Body of pancreas (tissue), 4 donors: ENCODE results near the gene RASSF5. TPM values are rescaled to one million over a fixed set of nuclear protein-coding genes. Genes with fewer than 3 reads are reported as not detected.

Experiments
- ATAC-seq: fragments of 150-250 bp; one replicate; pipeline ENCODE4 v1.9.1; 2016
- DNase-seq, 4 donors: peaks; one replicate each; pipeline ENCODE4 v3.0.0-alpha.2; 2019
- H3K27ac ChIP-seq, 4 donors: fragments of 200-600 bp; sonication (generic); 1 replicate in 3 of 4; 2 replicates in 1 of 4; pipeline versions ENCODE4 v1.5.1 to v1.6.1; 2016 to 2019; ENCODE audit warnings: mild to moderate bottlenecking in 1 of 4, mixed read lengths in 1 of 4, moderate library complexity in 1 of 4
- H3K27me3 ChIP-seq, 2 donors: fragments of 200-600 bp; sonication (generic); one replicate each; pipeline ENCODE4 v1.6.0; 2016; ENCODE audit warnings: mild to moderate bottlenecking in 1 of 2
- H3K36me3 ChIP-seq, 2 donors: fragments of 200-600 bp; sonication (generic); replicated peaks in 1 of 2; 2 replicates each; pipeline ENCODE4 v1.5.1; 2016; ENCODE audit warnings: low read depth in 2 of 2; ENCODE audit not compliant: insufficient read depth in 1 of 2
- H3K4me1 ChIP-seq: fragments of 200-600 bp; sonication (generic); one replicate; pipeline ENCODE4 v1.6.0; 2016
- H3K4me3 ChIP-seq, 2 donors: fragments of 200-600 bp; sonication (generic); 1 replicate in 1 of 2; 2 replicates in 1 of 2; pipeline ENCODE4 v1.5.1; 2016 to 2019
- H3K9me3 ChIP-seq, 3 donors: fragments of 200-600 bp; sonication (generic); 1 replicate in 2 of 3; 2 replicates in 1 of 3; pipeline ENCODE4 v1.5.1; 2016
- POLR2A ChIP-seq, 3 donors: fragments of 450-650 bp; IDR thresholded peaks; one replicate each; pipeline ENCODE4 v1.6.1; 2016; ENCODE audit warnings: antibody characterized with exemption in 3 of 3, mild to moderate bottlenecking in 2 of 3
- WGBS, 2 donors: methylation state at CpG; one replicate each; pipeline ENCODE4 v1.1.5; 2017; 5-methylcytosine and 5-hydroxymethylcytosine counted together
- intact Hi-C: fragments of 100-400 bp; cut with DNase I; formaldehyde crosslinking; loops from one replicate; pipeline ENCODE4 v1.15.1; 2023
- total RNA-seq, 2 donors: library from RNA; depleted of rRNA; stranded (reverse); fragments of >200 nt; gene quantifications; one replicate each; pipeline ENCODE4 v1.1.0, GENCODE V29; 2016
- TF ChIP-seq, protein P1 (sequence below), 7 experiments: fragments of 450-650 bp in 4 of 7; fragments of 200-600 bp in 3 of 7; sonication (generic) in 3 of 7; IDR thresholded peaks; one replicate each; pipeline ENCODE4 v1.5.1; 2016 to 2019; ENCODE audit warnings: antibody characterized with exemption in 7 of 7

Gene RASSF5
- total RNA-seq, 2 donors from 2014 or later, result 21.5 to 35.9 TPM

DNA sequence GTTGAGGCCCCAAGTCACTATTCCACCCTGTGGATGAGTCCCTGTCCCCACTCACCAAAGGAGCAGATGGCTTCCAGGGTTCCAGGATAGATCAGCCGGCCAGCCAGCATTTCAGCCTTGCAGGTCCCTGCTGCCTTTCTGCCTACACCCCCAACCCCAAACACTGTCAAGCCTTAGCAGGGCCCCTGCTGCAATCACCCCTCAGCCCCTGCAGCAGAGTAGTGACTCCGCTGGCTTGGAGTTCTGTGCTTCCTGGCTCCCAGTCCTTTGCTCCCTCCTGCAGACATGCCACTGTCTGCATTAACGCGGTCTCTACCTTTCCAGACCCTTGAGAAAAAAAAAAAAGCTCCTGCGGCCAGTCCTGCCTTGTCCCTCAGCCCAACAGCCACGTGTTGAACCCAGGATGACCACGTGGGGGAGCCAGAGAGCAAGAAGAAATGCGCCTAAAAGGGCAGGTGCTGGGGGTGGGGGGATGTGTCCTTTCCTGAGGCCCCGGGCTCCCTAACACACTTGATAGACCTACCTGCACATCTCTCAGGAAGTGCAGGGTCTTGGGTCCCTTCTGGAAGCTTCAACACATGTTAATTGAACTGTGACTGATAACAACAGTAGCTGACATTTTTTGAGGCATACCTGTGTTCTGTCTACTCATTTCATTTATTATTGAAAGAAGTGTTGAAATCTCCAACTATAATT is 37.4 kb downstream of the RASSF5 start:
- no peaks in the 10 kb centered on the region for H3K36me3 ChIP-seq
- no peak for TF ChIP-seq POLR2A (IDR thresholded peaks at IDR 0.05)
- TF ChIP-seq, protein P1, sequence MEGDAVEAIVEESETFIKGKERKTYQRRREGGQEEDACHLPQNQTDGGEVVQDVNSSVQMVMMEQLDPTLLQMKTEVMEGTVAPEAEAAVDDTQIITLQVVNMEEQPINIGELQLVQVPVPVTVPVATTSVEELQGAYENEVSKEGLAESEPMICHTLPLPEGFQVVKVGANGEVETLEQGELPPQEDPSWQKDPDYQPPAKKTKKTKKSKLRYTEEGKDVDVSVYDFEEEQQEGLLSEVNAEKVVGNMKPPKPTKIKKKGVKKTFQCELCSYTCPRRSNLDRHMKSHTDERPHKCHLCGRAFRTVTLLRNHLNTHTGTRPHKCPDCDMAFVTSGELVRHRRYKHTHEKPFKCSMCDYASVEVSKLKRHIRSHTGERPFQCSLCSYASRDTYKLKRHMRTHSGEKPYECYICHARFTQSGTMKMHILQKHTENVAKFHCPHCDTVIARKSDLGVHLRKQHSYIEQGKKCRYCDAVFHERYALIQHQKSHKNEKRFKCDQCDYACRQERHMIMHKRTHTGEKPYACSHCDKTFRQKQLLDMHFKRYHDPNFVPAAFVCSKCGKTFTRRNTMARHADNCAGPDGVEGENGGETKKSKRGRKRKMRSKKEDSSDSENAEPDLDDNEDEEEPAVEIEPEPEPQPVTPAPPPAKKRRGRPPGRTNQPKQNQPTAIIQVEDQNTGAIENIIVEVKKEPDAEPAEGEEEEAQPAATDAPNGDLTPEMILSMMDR (IDR thresholded peaks at IDR 0.05), result peak; percentile 67 to 87 (median 80)
- intact Hi-C loops, result loop anchor here (10.0 kb wide), 1 partner anchor 50 kb away; no protein-coding TSS in a partner anchor
- H3K27me3 ChIP-seq, result no peaks in the 10 kb centered on the region
- WGBS, 2 donors, result 9 to 13% methylated on average over 9 of the region's 9 CpGs
- DNase-seq (peak; percentile 72 to 81 (median 78)), ATAC-seq (peak; percentile 52)
- no peak overlapping the region for H3K4me3 ChIP-seq
- no peaks in the 10 kb centered on the region for H3K9me3 ChIP-seq
- peak overlapping the region in 3 of 4 donors; percentile 0 to 16 (median 10) for H3K27ac ChIP-seq
- H3K4me1 ChIP-seq, result peaks cover 34% of the 10 kb centered on the region

DNA sequence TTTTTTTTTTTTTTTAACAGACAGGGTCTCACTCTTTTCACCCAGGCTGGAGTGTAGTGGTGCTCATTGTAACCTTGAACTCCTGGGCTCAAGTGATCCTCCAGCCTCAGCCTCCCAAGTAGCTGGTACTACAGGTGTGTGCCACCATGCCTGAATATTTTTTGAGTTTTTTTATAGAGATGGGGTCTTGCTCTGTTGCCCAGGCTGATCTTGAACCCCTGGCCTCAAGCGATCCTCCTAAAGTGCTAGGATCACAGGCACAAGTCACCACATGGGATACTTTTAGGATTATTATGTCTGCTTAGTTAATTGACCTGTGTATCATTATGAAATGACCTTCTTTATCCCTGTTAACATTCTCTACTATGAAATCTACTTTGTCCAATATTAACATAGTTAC is 38.0 kb downstream of the RASSF5 start:
- Histone ChIP-seq H3K4me1 (peaks cover 28% of the 10 kb centered on the region), H3K36me3 (no peaks in the 10 kb centered on the region), H3K27me3 (no peaks in the 10 kb centered on the region), H3K27ac (no peak overlapping the region), H3K4me3 (no peak overlapping the region), H3K9me3 (no peaks in the 10 kb centered on the region)
- DNase-seq, result no peak
- no peak for TF ChIP-seq POLR2A (IDR thresholded peaks at IDR 0.05)
- TF ChIP-seq, protein P1 (IDR thresholded peaks at IDR 0.05), result no peak
- ATAC-seq, result no peak
- WGBS, 2 donors, result 94 to 100% methylated on average over 1 of the region's 1 CpG
- intact Hi-C loops, result loop anchor here (10.0 kb wide), 1 partner anchor 51 kb away; no protein-coding TSS in a partner anchor

DNA sequence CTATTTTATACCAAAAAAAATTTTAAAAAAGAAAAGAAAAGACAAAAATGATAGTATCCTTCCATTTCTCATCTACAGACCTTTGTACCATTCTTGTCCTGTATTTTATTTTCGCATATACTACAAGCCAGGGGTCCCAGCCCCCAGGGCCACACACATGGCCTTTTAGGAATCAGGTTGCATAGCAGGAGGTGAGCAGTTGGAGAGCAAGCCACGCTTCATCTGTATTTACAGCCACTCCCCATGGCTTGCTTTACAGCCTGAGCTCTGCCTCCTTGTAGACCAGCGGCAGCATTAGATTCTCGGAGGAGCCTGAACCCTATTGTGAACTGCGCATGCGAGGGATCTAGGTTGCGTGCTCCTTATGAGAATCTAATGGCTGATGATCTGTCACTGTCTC is 39.8 kb downstream of the RASSF5 start:
- 75 to 82% methylated on average over 5 to 7 of the region's 7 CpGs for WGBS, 2 donors
- peaks cover 10% of the 10 kb centered on the region for H3K4me1 ChIP-seq

DNA sequence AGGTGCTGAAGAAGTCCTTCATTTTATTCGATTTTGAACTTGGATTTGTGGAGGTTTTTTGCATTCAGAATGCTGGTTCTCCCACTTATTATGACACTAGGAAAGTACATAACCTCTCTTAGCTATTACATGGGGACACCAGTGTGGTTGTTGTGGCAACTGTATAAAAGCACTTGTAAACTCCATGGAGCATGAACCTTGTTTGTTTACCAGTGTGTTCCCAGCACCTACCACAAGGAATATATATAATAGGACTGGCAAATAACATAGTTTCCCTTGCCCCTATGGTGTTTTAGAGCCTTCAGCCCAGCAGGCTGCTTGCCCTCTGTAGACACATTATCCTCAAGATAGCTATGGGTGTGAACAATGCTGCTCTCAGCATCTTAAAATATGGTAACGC is 43.1 kb downstream of the RASSF5 start:
- Histone ChIP-seq H3K36me3 (no peaks in the 10 kb centered on the region), H3K27ac (no peak overlapping the region), H3K9me3 (no peaks in the 10 kb centered on the region), H3K27me3 (no peaks in the 10 kb centered on the region), H3K4me1 (peaks cover 12% of the 10 kb centered on the region), H3K4me3 (no peak overlapping the region)
- ATAC-seq (peak; percentile 42), DNase-seq (no peak)
- 59 to 60% methylated on average over 2 of the region's 2 CpGs for WGBS, 2 donors
- no peak for TF ChIP-seq POLR2A (IDR thresholded peaks at IDR 0.05)
- TF ChIP-seq, protein P1 (IDR thresholded peaks at IDR 0.05), result no peak
- intact Hi-C loops, result no loop called here

More for the DNA sequence above, 39.8 kb downstream of the RASSF5 start:
- Histone ChIP-seq H3K36me3 (no peaks in the 10 kb centered on the region), H3K4me3 (no peak overlapping the region), H3K9me3 (no peaks in the 10 kb centered on the region), H3K27ac (no peak overlapping the region), H3K27me3 (no peaks in the 10 kb centered on the region)
- ATAC-seq (no peak), DNase-seq (no peak)
- TF ChIP-seq, protein P1 (IDR thresholded peaks at IDR 0.05), result no peak
- no peak for TF ChIP-seq POLR2A (IDR thresholded peaks at IDR 0.05)
- intact Hi-C loops, result loop anchor here (10.0 kb wide), 1 partner anchor 52 kb away; no protein-coding TSS in a partner anchor
